Stimulated activated CD8-positive, alpha-beta memory T cell treated with anti-CD3 and anti-CD28 coated beads, Interleukin-7, amount 100 ng/mL, for 48 hours (primary cell): Measurements from ENCODE around the gene MFN2.

Experiments used
- DNase-seq, 2 donors: peaks; one replicate each; pipeline ENCODE4 v3.0.0-alpha.2; 2020; ENCODE audit warnings: low read depth in 1 of 2; ENCODE audit errors: extremely low read depth in 1 of 2

Gene MFN2

GRCh38 chr1:11960276-11960675 is 20.0 kb upstream of the MFN2 start:
- no peak for DNase-seq

- DNase-seq, result no peak
Measured at GRCh38 chr1:11960715-11961114, 19.5 kb upstream of the MFN2 start.

GRCh38 chr1:11961230-11961629 is 19.0 kb upstream of the MFN2 start:
- DNase-seq, result no peak

- no peak for DNase-seq
Measured at GRCh38 chr1:11963622-11964021, 16.6 kb upstream of the MFN2 start.

GRCh38 chr1:11964656-11965055 is 15.6 kb upstream of the MFN2 start:
- DNase-seq, result no peak

- DNase-seq, result no peak
Measured at GRCh38 chr1:11967028-11967547, 13.2 kb upstream of the MFN2 start.

GRCh38 chr1:11970441-11971185 is 9.6 kb upstream of the MFN2 start:
- no peak for DNase-seq

- DNase-seq, result no peak
Measured at GRCh38 chr1:11977625-11978024, 2.6 kb upstream of the MFN2 start.

GRCh38 chr1:11978301-11978700 is 1.9 kb upstream of the MFN2 start:
- DNase-seq, result no peak

- DNase-seq, result no peak
Measured at GRCh38 chr1:11979028-11979850, 1.0 kb upstream of the MFN2 start.

GRCh38 chr1:11980676-11980972 is 380 bp downstream of the MFN2 start:
- no peak for DNase-seq

- no peak for DNase-seq
Measured at GRCh38 chr1:11981378-11982009, 1.2 kb downstream of the MFN2 start.

- DNase-seq, result no peak
Measured at GRCh38 chr1:11982010-11982392, 1.8 kb downstream of the MFN2 start.

GRCh38 chr1:11984121-11984520 is 3.9 kb downstream of the MFN2 start:
- no peak for DNase-seq

- DNase-seq, result no peak
Measured at GRCh38 chr1:11984576-11984975, 4.3 kb downstream of the MFN2 start.

- DNase-seq, result no peak
Measured at GRCh38 chr1:11985171-11985570, 4.9 kb downstream of the MFN2 start.

GRCh38 chr1:11985851-11986250 is 5.6 kb downstream of the MFN2 start:
- DNase-seq, result no peak

- no peak for DNase-seq
Measured at GRCh38 chr1:11989669-11990068, 9.4 kb downstream of the MFN2 start.

- no peak for DNase-seq
Measured at GRCh38 chr1:11990303-11991032, 10.2 kb downstream of the MFN2 start.

- DNase-seq, result no peak
Measured at GRCh38 chr1:11991969-11992676, 11.9 kb downstream of the MFN2 start.
